ENCODE results near the gene MTUS2.

DNA sequence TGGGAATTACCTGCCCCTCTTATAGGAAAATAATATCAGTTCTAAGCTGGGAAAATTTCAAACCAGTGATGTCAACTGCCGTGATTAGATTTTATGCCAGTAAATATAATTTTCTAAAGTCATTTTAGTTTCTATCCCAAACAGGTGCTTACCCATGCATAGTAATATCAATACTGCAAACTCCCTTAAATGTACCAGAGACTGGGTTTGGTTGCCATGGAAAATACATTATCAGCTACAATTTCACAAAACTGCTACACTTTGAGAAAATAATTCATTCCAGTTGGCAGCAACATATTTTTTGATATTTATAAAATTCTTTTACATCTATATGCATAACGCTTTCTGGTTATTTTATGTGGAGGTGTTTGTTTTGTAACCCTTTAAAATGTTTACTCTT is 631.8 kb downstream of the MTUS2 start:
- TF ChIP-seq, protein P1, sequence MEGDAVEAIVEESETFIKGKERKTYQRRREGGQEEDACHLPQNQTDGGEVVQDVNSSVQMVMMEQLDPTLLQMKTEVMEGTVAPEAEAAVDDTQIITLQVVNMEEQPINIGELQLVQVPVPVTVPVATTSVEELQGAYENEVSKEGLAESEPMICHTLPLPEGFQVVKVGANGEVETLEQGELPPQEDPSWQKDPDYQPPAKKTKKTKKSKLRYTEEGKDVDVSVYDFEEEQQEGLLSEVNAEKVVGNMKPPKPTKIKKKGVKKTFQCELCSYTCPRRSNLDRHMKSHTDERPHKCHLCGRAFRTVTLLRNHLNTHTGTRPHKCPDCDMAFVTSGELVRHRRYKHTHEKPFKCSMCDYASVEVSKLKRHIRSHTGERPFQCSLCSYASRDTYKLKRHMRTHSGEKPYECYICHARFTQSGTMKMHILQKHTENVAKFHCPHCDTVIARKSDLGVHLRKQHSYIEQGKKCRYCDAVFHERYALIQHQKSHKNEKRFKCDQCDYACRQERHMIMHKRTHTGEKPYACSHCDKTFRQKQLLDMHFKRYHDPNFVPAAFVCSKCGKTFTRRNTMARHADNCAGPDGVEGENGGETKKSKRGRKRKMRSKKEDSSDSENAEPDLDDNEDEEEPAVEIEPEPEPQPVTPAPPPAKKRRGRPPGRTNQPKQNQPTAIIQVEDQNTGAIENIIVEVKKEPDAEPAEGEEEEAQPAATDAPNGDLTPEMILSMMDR (IDR thresholded peaks at IDR 0.05): no peak
- no peak for TF ChIP-seq ZFX (IDR thresholded peaks at IDR 0.05; ENCODE audit: borderline replicate concordance)

All from 22Rv1 (cell line).